Measurements from ENCODE around the gene MOGAT1. TPM values are rescaled to one million over a fixed set of nuclear protein-coding genes. Genes with fewer than 3 reads are reported as not detected.

Gene MOGAT1
- total RNA-seq, 1 experiment from 2014 or later: 0.22 TPM

- intact Hi-C loops (cut with micrococcal nuclease): no loop called here
- H3K27me3 ChIP-seq (ENCODE audit: insufficient read depth, low read length): no peaks in the 10 kb centered on the region
- H3K9ac ChIP-seq (ENCODE audit: low read length): no peak overlapping the region
- TF ChIP-seq, protein P1, sequence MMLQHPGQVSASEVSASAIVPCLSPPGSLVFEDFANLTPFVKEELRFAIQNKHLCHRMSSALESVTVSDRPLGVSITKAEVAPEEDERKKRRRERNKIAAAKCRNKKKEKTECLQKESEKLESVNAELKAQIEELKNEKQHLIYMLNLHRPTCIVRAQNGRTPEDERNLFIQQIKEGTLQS (IDR thresholded peaks at IDR 0.05): no peak
- no peak for TF ChIP-seq CBX3 (IDR thresholded peaks at IDR 0.05; ENCODE audit: low read depth)
- no peak for TF ChIP-seq ZFX (IDR thresholded peaks at IDR 0.05)
- TF ChIP-seq EZH2phosphoT487 (IDR thresholded peaks at IDR 0.05; ENCODE audit: borderline replicate concordance): no peak
- no peak for TF ChIP-seq ELF1 (IDR thresholded peaks at IDR 0.05; ENCODE audit: borderline replicate concordance, low read depth)
- no peaks in the 10 kb centered on the region for H3K36me3 ChIP-seq (ENCODE audit: control insufficient read depth in 1 of 2, insufficient read depth in 2 of 2, low read length in 2 of 2)
- no peaks in the 10 kb centered on the region for H3K9me2 ChIP-seq (ENCODE audit: insufficient read depth)
- H3K4me2 ChIP-seq (ENCODE audit: low read length): no peak overlapping the region
- RAD21 ChIA-PET (ENCODE audit: low non-redundant PET in 1 of 2, low total read pairs in 2 of 2, uncharacterized antibody in 2 of 2, unreplicated experiment in 2 of 2): interaction anchor here in 1 of 2 experiments (0.7 kb wide), 1 partner anchor 1249 kb away, joined by 3 read pairs; no protein-coding TSS in a partner anchor
- H2AFZ ChIP-seq (ENCODE audit: low read depth, low read length, poor library complexity, severe bottlenecking): no peak overlapping the region
- no peaks in the 10 kb centered on the region for H3K79me2 ChIP-seq (ENCODE audit: insufficient read depth, low read length)
- DNase-seq (ENCODE audit: low read depth, low spot score) (no peak), ATAC-seq (no peak)
- POLR2A ChIA-PET: no interaction called here
- H4K20me1 ChIP-seq (ENCODE audit: insufficient read depth): no peaks in the 10 kb centered on the region
- H3K4me1 ChIP-seq (ENCODE audit: control insufficient read depth in 1 of 2, insufficient read depth in 2 of 2, low read length in 2 of 2): no peaks in the 10 kb centered on the region
- no peak overlapping the region for H3K4me3 ChIP-seq (replicated peaks in 1 of 2; ENCODE audit: low read depth in 1 of 2, low read length in 2 of 2)
- BruUV-seq (replicated peaks): no TSS peak
- CTCF ChIA-PET: no interaction called here
- H3K27ac ChIP-seq (ENCODE audit: low read depth, low read length): no peak overlapping the region
- no peaks in the 10 kb centered on the region for H3K9me3 ChIP-seq (ENCODE audit: control insufficient read depth in 1 of 2, insufficient read depth in 1 of 2, low read depth in 1 of 2, low read length in 2 of 2)
Observed at GRCh38 chr2:222745836-222746559, 74.5 kb downstream of the MOGAT1 start.

GRCh38 chr2:222747526-222748160 lies 76.2 kb downstream of the MOGAT1 start:
- no peaks in the 10 kb centered on the region for H3K79me2 ChIP-seq (ENCODE audit: insufficient read depth, low read length)
- H3K9me3 ChIP-seq (ENCODE audit: control insufficient read depth in 1 of 2, insufficient read depth in 1 of 2, low read depth in 1 of 2, low read length in 2 of 2): no peaks in the 10 kb centered on the region
- no peaks in the 10 kb centered on the region for H4K20me1 ChIP-seq (ENCODE audit: insufficient read depth)
- no peak overlapping the region for H3K9ac ChIP-seq (ENCODE audit: low read length)
- no peaks in the 10 kb centered on the region for H3K27me3 ChIP-seq (ENCODE audit: insufficient read depth, low read length)
- no peaks in the 10 kb centered on the region for H3K9me2 ChIP-seq (ENCODE audit: insufficient read depth)
- DNase-seq (ENCODE audit: low read depth, low spot score): no peak
- no peaks in the 10 kb centered on the region for H3K4me1 ChIP-seq (ENCODE audit: control insufficient read depth in 1 of 2, insufficient read depth in 2 of 2, low read length in 2 of 2)
- intact Hi-C loops (cut with micrococcal nuclease): no loop called here
- H2AFZ ChIP-seq (ENCODE audit: low read depth, low read length, poor library complexity, severe bottlenecking): no peak overlapping the region
- RAD21 ChIA-PET (ENCODE audit: low non-redundant PET in 1 of 2, low total read pairs in 2 of 2, uncharacterized antibody in 2 of 2, unreplicated experiment in 2 of 2): no interaction called here
- H3K27ac ChIP-seq (ENCODE audit: low read depth, low read length): no peak overlapping the region
- no peak for ATAC-seq
- POLR2A ChIA-PET: no interaction called here
- CTCF ChIA-PET: no interaction called here
- no TSS peak for BruUV-seq (replicated peaks)
- H3K36me3 ChIP-seq (ENCODE audit: control insufficient read depth in 1 of 2, insufficient read depth in 2 of 2, low read length in 2 of 2): no peaks in the 10 kb centered on the region
- H3K4me2 ChIP-seq (ENCODE audit: low read length): no peak overlapping the region
- no peak overlapping the region for H3K4me3 ChIP-seq (replicated peaks in 1 of 2; ENCODE audit: low read depth in 1 of 2, low read length in 2 of 2)
- TF ChIP-seq MAX (IDR thresholded peaks at IDR 0.05): no peak
- TF ChIP-seq, protein P1 (IDR thresholded peaks at IDR 0.05): no peak
- no peak for TF ChIP-seq SIN3A (IDR thresholded peaks at IDR 0.05; ENCODE audit: low read depth)
- no peak for TF ChIP-seq SRF (IDR thresholded peaks at IDR 0.05; ENCODE audit: low read depth)
- no peak for TF ChIP-seq POLR2AphosphoS5 (IDR thresholded peaks at IDR 0.05; ENCODE audit: low read depth, low read length)
- TF ChIP-seq, protein P2, sequence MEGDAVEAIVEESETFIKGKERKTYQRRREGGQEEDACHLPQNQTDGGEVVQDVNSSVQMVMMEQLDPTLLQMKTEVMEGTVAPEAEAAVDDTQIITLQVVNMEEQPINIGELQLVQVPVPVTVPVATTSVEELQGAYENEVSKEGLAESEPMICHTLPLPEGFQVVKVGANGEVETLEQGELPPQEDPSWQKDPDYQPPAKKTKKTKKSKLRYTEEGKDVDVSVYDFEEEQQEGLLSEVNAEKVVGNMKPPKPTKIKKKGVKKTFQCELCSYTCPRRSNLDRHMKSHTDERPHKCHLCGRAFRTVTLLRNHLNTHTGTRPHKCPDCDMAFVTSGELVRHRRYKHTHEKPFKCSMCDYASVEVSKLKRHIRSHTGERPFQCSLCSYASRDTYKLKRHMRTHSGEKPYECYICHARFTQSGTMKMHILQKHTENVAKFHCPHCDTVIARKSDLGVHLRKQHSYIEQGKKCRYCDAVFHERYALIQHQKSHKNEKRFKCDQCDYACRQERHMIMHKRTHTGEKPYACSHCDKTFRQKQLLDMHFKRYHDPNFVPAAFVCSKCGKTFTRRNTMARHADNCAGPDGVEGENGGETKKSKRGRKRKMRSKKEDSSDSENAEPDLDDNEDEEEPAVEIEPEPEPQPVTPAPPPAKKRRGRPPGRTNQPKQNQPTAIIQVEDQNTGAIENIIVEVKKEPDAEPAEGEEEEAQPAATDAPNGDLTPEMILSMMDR (IDR thresholded peaks at IDR 0.05 in 2 of 3, conservative IDR thresholded peaks at IDR 0.05 in 1 of 3; ENCODE audit: borderline replicate concordance in 1 of 3, insufficient read depth in 1 of 3, low read depth in 2 of 3, low read length in 2 of 3): no peak
- TF ChIP-seq EGR1 (IDR thresholded peaks at IDR 0.05; ENCODE audit: low read depth): no peak
- TF ChIP-seq ZFX (IDR thresholded peaks at IDR 0.05): no peak
- no peak for TF ChIP-seq JUND (IDR thresholded peaks at IDR 0.05)
- TF ChIP-seq RAD21 (IDR thresholded peaks at IDR 0.05; ENCODE audit: low read depth): no peak
- TF ChIP-seq EZH2 (IDR thresholded peaks at IDR 0.05): no peak
- no peak for TF ChIP-seq CEBPB (IDR thresholded peaks at IDR 0.05; ENCODE audit: low read depth)
- TF ChIP-seq, protein P3, sequence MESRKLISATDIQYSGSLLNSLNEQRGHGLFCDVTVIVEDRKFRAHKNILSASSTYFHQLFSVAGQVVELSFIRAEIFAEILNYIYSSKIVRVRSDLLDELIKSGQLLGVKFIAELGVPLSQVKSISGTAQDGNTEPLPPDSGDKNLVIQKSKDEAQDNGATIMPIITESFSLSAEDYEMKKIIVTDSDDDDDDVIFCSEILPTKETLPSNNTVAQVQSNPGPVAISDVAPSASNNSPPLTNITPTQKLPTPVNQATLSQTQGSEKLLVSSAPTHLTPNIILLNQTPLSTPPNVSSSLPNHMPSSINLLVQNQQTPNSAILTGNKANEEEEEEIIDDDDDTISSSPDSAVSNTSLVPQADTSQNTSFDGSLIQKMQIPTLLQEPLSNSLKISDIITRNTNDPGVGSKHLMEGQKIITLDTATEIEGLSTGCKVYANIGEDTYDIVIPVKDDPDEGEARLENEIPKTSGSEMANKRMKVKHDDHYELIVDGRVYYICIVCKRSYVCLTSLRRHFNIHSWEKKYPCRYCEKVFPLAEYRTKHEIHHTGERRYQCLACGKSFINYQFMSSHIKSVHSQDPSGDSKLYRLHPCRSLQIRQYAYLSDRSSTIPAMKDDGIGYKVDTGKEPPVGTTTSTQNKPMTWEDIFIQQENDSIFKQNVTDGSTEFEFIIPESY (IDR thresholded peaks at IDR 0.05; ENCODE audit: extremely low read depth, insufficient replicate concordance, low read length): no peak

Data from HCT116 (cell line).